ENCODE data around the gene TMEM234.

Gene TMEM234

GRCh38 chr1:32240140-32240951 is 18.2 kb upstream of the TMEM234 start:
- in situ Hi-C loops (cut with HindIII; ENCODE audit: low sequenced_read_pairs), result no loop called here

- in situ Hi-C loops (cut with HindIII; ENCODE audit: low sequenced_read_pairs), result no loop called here
Measured at GRCh38 chr1:32239790-32240139, 17.6 kb upstream of the TMEM234 start.

GRCh38 chr1:32239337-32239736 is 17.2 kb upstream of the TMEM234 start:
- in situ Hi-C loops (cut with HindIII; ENCODE audit: low sequenced_read_pairs), result no loop called here

- in situ Hi-C loops (cut with HindIII; ENCODE audit: low sequenced_read_pairs), result no loop called here
Measured at GRCh38 chr1:32234792-32235191, 12.6 kb upstream of the TMEM234 start.

GRCh38 chr1:32232558-32233304 is 10.6 kb upstream of the TMEM234 start:
- in situ Hi-C loops (cut with HindIII; ENCODE audit: low sequenced_read_pairs), result no loop called here

DNA sequence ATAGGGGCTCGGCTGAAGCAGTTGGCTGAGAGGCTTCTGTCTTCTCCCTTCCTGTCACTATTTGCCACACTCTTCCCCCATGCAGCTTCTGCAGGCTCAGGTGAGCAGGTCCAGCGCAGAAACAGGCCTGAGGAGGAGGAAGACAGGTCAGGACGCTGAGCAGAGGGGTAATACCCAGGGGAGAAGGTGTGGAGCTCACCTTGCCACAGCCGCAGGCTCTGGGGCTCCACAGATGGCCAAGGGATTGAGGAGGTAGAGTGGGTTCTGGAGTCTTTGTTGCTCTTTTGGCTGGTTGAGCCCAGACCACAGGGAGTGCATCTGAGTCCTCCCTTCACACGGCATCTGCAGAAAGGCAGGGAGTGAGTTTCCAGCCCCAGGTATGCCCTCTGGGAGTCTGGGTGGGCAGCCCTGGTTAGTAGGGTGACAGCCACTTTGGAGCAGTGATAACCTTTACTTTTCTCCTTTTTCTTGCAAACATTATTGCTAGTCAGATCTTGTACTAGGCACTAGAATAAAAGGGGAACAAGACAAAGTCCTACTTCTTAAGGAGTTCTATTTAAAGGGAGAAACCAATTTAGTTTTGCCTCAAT is 9.8 kb upstream of the TMEM234 start:
- in situ Hi-C loops (cut with HindIII; ENCODE audit: low sequenced_read_pairs), result no loop called here

DNA sequence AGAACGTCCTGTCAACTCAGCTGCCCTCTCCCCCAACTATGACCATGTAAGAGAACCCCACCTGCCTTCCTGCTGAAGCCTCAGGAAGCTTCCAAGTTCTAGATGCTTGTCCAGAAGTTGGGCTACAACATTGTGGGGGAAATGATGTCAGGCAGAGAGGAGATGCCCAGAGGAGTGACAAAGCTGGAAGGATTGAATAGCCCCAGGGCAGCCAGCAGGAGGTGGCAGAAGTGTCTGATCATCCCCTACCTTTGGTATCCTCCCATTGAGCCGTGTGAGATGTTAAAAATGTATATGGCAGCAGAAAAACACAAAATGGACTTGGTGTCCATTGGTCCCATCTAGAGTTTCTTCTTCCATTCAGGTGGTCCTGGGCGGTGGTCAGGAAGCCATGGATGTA is 6.6 kb upstream of the TMEM234 start:
- in situ Hi-C loops (cut with HindIII; ENCODE audit: low sequenced_read_pairs), result no loop called here

GRCh38 chr1:32224285-32224684 is 2.1 kb upstream of the TMEM234 start:
- in situ Hi-C loops (cut with HindIII; ENCODE audit: low sequenced_read_pairs), result no loop called here

- in situ Hi-C loops (cut with HindIII; ENCODE audit: low sequenced_read_pairs), result no loop called here
Measured at GRCh38 chr1:32223683-32224082, 1.5 kb upstream of the TMEM234 start.

GRCh38 chr1:32221581-32221979 is 573 bp downstream of the TMEM234 start:
- in situ Hi-C loops (cut with HindIII; ENCODE audit: low sequenced_read_pairs), result no loop called here

- in situ Hi-C loops (cut with HindIII; ENCODE audit: low sequenced_read_pairs), result no loop called here
Measured at GRCh38 chr1:32220746-32221580, 1.2 kb downstream of the TMEM234 start.

- in situ Hi-C loops (cut with HindIII; ENCODE audit: low sequenced_read_pairs), result no loop called here
Measured at GRCh38 chr1:32219022-32219421, 3.1 kb downstream of the TMEM234 start.

GRCh38 chr1:32216566-32216965 is 5.6 kb downstream of the TMEM234 start:
- in situ Hi-C loops (cut with HindIII; ENCODE audit: low sequenced_read_pairs), result no loop called here

DNA sequence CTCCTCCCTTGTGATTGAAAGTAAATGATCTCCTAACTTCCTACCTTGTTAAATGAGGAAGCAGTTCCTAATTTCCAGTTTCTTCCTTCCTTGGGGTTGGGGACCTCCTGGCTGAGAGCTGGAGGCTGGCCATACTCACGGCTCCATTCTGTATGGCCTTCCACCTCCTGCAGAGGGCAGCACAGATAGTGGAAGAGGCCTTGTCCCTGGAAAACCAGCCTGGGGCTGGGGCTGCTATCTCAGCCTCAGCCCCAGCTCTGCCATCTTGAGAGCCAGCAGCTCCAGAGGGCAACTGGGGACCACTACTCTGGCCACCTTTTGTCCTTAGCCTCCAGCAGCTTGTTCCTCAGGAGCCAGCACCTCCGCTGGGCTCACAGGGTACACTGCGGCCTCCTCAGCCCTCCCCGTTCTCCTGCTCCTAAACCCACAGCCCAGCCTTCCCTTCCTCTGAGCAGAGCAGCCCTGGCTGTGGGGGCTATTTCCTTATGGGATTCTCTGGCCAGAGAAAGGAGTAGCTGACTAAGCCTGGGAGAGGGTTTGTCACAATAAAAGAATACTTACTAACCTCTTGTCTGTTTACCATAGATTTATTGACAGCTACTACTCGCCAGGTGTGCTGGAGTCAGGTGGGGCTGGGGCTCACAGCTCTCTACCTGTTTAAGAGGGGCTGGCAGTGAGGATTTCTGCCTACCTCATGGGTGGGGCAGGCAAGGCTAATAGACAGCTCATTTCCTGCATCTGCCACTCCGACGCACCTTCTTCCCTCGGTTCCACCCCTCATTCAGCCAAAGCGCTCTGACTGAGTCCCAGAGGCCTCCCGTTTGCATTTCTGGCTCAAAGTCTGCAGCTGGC is 6.3 kb downstream of the TMEM234 start:
- in situ Hi-C loops (cut with HindIII; ENCODE audit: low sequenced_read_pairs), result no loop called here

- in situ Hi-C loops (cut with HindIII; ENCODE audit: low sequenced_read_pairs), result loop anchor here (5.0 kb wide), 1 partner anchor 198 kb away; no protein-coding TSS in a partner anchor
Measured at GRCh38 chr1:32208891-32209328, 13.2 kb downstream of the TMEM234 start, which contains the start of gene DCDC2B. TSS of gene DCDC2B (plus strand) at chr1:32209089. CDS start at chr1:32209094, 5 bp downstream.

DNA sequence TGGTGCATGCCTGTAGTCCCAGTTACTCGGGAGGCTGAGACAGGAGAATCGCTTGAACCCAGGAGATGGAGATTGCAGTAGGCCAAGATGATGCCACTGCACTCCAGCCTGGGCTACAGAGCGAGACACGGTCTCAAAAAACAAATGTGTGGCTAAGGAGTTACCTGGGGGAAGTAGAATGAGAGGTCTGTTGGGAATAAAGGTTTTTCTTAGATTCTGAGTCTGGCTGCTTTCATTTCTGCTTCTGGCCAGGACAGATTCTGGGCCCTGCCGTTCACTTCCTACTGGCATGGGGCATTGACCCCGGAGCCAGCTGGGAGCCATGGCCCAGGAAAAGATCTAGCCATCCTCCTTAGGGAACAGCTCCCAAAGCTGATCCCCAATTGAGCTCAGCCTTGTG is 13.7 kb downstream of the TMEM234 start:
- in situ Hi-C loops (cut with HindIII; ENCODE audit: low sequenced_read_pairs), result loop anchor here (5.0 kb wide), 1 partner anchor 199 kb away; no protein-coding TSS in a partner anchor

GRCh38 chr1:32205401-32206370 is 16.5 kb downstream of the TMEM234 start, which contains the start of gene IQCC:
TSS of gene IQCC (plus strand) at chr1:32205671. CDS start at chr1:32205682, 11 bp downstream.
- in situ Hi-C loops (cut with HindIII; ENCODE audit: low sequenced_read_pairs), result loop anchor here (5.0 kb wide), 1 partner anchor 202 kb away; no protein-coding TSS in a partner anchor

DNA sequence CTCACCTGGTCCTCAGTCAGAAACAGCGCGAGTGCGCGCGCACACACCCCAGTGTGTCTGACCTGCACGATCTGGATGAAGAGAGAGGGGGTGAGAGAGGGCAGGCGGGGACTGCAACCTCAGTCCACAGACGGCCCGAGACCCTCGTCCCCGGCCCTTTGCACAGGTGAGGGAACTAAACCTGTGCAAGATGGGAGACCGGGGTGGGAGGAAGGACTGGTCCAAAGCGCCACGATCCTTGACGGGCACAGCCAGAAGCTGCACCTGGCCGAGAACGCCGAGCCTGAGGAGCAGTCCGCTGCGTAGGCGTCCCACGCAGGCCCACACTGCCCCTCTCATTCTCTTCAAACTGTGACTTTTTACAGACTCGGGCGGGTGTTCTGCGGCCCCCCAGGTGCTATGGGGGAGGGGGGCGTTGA is 17.2 kb downstream of the TMEM234 start:
- in situ Hi-C loops (cut with HindIII; ENCODE audit: low sequenced_read_pairs), result loop anchor here (5.0 kb wide), 1 partner anchor 202 kb away; no protein-coding TSS in a partner anchor

All from endothelial cell of hepatic sinusoid (primary cell).